Germinal center (tissue), 1 donor: ENCODE measurements around the gene SPATA3.
"Not testable (repeated sequence)": the region's sequence is repeated elsewhere in the genome, so short reads cannot be mapped to it uniquely, and the experiment has no call there.

Source experiments
- DNase-seq: peaks from one replicate; pipeline ENCODE4 v3.0.0; 2012; ENCODE audit warnings: mixed read lengths, low spot score

The SPATA3 gene

DNA sequence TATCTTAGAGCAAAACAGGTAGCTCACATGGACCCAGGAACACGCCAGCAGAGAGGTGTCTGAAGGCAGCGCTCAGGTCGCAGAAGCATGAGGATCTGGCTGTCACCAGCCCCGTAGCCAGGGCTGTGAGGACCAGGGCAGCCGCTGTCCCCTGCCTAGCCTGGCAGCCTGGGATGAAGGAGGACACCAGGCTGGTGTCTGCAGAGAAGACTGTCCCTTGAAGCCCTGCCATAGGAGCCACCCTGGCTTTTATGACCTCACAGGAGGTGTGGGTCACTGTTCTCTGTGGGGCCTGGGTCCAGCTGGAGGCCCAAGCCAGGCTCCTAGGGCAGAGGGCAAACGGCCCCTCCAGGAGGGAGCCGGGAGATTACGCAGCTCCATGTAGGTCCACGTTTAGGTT, at the start of gene SPATA3:
Gene SPATA3 (plus strand): TSS at position 301 of the 400 bp plus-strand sequence. CDS start 113 bp downstream, outside the sequence.
- no peak for DNase-seq

DNA sequence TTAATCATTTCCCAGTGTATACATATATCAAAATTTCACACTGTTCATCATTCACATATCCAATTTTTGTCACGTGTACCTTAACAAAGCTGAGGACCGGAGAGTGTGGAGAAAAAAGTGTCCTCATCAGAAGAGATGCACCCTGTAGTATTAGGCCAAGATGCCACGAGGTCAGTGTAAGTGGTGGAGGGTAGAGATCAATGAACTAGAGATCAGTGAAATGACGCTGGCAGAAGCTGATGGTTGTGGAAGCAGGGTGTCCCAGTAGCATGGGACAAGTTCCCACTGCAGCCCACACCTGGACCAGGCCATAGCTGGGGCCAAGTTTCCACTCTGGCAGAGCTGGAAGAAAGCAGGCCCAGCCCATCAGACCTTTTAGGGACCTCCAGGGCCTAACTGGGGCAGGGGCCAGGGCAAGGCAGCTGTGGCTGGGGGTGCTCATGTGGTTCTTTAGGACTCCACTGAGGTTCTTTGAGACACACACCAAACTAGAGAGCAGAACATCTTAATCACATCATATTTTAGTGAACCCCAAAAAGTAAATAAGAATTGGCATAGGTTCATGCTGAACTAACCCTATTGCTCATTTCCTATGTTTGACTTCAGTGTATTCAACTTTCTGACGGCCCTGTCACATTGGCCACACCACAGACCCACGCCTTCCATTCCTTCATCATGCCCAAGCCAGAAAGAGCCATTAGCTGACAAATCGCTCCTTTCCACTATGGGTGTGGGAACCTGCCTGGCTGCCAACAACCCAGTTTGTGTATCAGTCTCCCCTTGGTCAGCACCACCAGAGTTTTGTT, 49.3 kb upstream of the SPATA3 start:
- no peak for DNase-seq

- DNase-seq: no peak
Observed at GRCh38 chr2:230947235-230947576, 48.7 kb upstream of the SPATA3 start.

DNA sequence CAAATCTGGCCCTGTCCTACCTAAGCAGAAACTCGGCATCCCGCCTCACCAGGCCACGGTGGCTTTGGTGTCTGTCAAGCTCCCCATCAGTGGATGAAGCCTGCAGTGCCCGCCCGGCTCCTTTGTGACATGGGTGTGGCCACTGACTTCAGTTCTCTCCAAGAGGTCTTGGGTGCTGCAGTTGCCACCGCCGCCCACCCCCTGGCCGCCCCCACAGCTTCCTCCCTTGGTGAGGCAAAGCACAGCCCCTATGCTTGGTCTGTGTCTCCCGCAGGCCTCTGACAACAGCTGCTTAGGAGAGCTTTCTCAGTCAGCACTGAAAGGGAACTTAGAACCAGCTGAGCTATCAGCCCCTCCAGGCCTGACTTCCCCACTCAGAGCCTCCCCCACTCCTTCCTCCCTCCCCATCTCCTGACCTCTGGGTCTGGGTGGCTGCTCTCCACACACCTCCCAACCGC, 48.0 kb upstream of the SPATA3 start:
- DNase-seq: no peak

DNA sequence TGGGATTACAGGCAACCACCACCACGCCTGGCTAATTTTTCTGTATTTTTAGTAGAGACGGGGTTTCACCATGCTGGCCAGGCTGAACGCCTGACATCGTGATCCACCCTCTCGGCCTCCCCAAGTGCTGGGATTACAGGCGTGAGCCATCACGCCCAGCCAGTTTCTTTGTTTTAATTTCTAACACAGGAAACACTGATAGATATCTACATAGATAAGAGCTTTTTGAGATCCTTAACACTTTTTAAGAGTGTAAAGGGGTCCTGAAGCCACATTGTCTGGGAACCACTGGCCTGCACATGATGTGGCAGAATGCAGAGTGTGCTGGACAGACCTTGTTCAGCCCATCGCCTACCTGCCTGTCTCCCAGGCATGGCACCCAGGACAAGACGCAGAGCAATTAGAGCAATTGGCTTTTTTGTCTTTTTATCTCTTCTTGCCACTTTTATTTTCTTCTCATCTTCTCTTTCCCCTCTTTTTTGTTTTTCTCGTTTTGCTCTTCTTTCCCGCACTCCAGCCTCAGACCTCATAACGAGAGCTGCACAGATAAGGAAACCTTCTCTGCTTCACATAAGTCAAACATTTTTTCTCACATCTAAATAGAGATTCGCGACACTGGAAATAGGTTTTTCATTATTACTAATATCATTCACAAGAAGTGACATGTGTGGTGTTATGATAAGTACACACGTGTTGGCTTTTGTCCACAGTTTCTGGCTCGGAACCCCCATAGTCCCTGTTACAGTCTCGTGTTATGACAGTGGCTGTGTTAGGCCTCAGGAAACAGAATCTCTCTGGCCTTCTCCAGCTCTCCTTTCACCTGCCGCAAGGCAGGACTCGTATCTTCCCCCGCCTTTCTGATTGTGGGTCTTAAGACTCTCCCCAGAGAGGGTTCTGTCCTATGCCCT, 45.7 kb upstream of the SPATA3 start:
- DNase-seq: no peak

- DNase-seq: no peak
Observed at GRCh38 chr2:230950874-230951339, 45.0 kb upstream of the SPATA3 start.

DNA sequence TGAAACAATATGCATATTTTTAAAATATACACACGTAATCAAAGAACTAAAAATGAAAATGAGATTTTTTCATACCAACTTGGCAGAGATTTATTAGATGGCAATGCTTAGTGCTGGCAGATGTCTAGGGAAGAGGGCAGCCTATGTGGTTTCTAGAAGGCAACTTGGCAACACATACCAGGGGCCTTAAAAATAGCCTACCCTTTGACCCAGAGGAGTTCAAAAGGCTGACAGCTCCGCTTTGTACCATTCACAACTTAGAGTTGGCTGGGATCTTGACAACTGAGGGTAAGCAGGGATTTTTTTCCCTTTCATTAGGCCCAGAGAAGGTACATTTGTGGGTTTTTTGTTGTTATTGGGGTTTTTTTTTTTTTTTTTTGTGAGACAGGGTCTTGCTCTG, 44.5 kb upstream of the SPATA3 start:
- no peak for DNase-seq

DNA sequence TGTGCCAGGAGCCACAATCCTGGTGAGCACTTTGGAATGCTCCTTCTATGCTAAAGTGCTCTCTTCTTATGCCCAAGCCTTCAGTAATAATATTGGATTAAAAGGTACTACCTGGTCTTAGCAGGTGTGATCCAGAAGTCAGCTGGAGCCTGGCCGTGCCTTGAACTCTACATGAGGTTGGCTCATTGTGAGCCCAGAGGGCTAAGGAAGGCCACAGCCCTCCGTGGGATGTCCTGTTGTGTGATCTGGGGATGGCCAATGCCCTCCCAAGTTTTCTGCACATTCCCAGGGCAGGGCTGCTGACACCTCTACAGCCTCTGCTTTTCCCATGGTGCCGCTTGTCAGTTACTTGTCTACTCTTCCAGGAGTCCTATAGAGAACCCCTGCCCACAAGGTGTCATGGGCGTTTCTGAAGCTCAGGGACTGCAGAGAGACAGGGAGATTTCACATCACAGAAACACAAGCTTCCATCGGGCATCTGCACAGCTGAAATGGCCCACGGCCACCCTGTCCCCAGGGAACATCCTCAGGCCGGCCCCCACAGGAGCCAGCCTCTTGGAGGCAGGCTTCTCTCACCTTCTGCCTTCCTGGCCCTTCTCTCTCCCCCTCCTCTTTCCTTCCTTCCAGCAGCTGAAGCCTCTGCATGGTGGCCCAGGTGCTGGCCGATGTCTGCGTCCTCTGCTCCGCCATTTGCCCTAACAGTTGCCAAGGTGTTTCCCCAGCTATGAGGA, 43.5 kb upstream of the SPATA3 start:
- DNase-seq: no peak

- no peak for DNase-seq
Observed at GRCh38 chr2:230953845-230954244, 42.1 kb upstream of the SPATA3 start.

DNA sequence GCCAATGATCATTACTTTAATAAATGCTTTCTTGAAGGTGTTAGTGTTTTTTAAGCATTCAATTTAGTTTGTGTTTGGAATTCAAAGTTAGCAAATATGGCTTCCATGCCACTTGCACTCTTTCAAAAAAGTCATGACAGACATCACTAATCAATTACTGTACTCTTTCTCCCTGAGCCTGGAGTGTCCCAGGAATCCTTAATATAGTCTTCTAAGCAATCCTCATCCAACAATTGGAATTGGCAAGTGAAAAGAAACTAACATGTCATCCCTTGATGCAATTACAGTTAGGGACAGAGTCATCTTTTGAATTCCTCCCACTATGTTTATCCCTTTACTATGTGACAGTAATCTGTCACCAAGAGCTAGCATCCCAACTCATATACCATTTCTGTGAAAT, 41.2 kb upstream of the SPATA3 start:
- DNase-seq: no peak

DNA sequence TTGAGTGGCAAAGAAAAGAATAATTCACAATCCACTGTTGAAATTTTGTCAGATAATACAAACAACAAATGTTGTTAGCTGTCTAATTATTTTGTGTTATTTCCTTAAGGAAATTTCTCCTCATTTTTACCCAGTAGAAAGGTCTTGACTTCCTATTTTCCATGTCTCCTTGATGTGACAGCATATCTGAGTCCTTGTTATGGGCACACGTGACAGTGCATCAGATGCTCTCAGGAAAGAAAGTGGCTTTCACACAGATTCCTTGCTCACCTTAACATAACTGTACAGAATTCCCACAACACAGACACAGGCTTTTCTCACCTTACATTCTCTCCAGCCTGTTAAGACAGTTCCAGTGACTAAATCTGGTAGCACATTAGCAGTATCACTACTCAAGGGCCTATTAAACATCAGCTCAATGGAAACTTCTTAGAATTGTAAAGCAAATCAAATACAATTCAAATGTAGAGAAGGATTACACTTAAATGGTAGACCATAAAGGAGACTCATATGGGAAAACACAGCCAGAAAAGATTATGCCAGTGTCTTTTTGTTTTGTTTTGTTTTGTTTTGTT, 40.7 kb upstream of the SPATA3 start:
- no peak for DNase-seq

DNA sequence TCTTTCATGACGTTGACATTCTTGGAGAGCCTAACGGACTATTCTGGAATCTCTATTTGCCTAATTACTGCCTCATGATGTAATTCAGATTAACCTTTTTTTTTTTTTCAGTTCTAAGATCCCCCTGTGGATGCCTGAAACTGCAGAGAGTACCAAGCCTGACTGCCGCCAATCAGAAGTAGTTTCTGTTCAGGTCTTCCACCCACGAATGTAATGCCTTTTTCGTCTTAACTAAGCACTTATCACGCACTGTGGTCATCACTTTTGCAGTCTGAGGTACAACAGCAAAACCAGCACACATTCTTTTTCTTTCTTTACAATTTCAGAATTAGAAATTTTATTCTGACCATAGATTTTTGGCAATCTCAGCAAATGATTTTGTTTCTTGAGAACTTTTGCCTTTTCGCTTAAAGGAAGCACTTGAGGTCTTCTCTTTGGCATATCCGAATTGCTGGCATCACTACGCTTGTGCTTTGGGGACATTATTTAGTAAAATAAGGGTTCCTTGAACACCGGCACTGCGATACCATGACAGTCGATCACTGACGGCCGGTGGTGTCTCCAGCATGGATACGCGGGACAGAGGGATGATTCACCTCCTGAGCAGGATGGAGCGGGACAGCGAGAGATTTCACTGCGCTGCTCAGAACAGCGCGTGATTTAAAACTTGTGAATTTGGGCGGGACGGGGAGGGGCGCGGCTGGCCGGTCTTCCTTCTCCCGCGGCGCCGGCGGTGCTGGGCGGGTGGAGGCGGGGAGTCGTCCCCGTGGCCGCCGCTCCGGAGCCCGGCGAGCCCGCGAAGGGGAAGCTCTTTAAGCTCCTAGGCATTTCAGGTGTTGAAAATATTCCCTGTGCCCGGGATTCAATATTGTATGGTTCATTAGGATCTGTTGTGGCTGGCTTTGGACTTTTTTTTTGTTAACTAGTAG, 38.8 kb upstream of the SPATA3 start:
- peak; percentile 52 for DNase-seq

- no peak for DNase-seq
Observed at GRCh38 chr2:230957756-230958391, 38.0 kb upstream of the SPATA3 start.

DNA sequence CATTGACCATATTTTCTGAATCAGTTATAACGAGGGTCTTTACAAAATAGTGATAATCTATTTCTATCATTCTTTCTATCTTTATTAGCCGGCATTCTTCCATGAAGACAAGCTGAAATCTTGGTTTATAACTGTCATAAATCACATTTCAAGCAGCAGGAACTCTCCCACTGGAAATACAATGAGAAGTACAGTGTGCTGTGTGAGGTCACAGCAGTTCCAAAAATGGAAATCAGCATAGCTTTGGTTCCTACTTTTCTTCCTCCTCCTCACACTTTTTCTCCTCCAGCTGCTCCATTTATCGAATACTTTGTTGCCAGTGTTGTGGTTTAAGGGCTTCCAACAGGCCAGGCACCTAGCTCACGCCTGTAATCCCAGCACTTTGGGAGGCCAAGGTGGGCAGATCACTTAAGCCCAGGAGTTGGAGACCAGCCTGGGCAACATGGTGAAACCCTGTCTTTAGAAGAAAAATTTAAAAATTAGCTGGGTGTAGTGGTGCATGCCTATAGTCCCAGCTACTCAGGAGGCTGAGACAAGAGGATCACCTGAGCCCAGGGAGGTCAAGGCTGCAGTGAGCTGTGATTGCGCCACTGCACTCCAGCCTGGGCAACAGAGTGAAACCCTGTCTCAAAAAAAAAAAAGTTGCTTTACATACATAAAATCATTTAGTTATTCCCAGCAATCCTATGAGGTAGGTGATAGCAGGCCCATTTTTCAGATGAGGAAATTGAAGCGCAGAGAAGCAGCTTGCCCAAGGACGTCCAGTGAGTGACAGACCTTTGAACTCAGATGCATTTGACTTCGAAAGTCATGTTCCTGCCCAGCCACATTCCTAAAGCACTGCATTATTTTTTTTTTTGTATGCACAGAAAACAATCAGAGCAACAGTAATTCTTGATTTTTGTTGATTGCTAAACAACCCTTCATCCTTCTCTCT, 36.8 kb upstream of the SPATA3 start:
- no peak for DNase-seq

GRCh38 chr2:230960026-230960425, 35.9 kb upstream of the SPATA3 start:
- no peak for DNase-seq

- DNase-seq: no peak
Observed at GRCh38 chr2:230961091-230961491, 34.8 kb upstream of the SPATA3 start.

GRCh38 chr2:230964136-230964730, 31.7 kb upstream of the SPATA3 start:
- DNase-seq: no peak

GRCh38 chr2:230967113-230967512, 28.8 kb upstream of the SPATA3 start:
- no peak for DNase-seq

GRCh38 chr2:230968314-230968713, 27.6 kb upstream of the SPATA3 start:
- DNase-seq: not testable (repeated sequence)
